Vagina (tissue), 2 donors: ENCODE data around the gene PICALM.

Experiments
- CTCF ChIP-seq, 3 experiments: fragments of 450-650 bp in 2 of 3; fragments of 200-600 bp in 1 of 3; sonication (generic) in 1 of 3; IDR thresholded peaks; one replicate each; pipeline ENCODE4 v1.5.1; 2017 to 2019; ENCODE audit warnings: antibody characterized with exemption in 3 of 3, mild to moderate bottlenecking in 2 of 3, moderate library complexity in 2 of 3
- POLR2A ChIP-seq, 2 donors: fragments of 450-650 bp; IDR thresholded peaks; one replicate each; pipeline ENCODE4 v1.6.1; 2017; ENCODE audit warnings: antibody characterized with exemption in 2 of 2, mild to moderate bottlenecking in 2 of 2, moderate library complexity in 2 of 2
- POLR2AphosphoS5 ChIP-seq, 2 donors: sonication (generic); formaldehyde crosslinking; IDR thresholded peaks; one replicate each; pipeline ENCODE4 v1.9.0; 2017; ENCODE audit warnings: antibody characterized with exemption in 2 of 2, mild to moderate bottlenecking in 2 of 2, low read depth in 1 of 2; ENCODE audit not compliant: insufficient read depth in 1 of 2

GRCh38 chr11:86060544-86060943 lies 8.3 kb downstream of the PICALM start:
- TF ChIP-seq CTCF (IDR thresholded peaks at IDR 0.05) (no peak), POLR2A (IDR thresholded peaks at IDR 0.05) (no peak), POLR2AphosphoS5 (IDR thresholded peaks at IDR 0.05; ENCODE audit: insufficient read depth in 1 of 2, low read depth in 1 of 2) (no peak)
